Tibial nerve (tissue), 4 donors: ENCODE results near the gene C19orf73.

ENCODE experiments used
- EP300 ChIP-seq, 2 donors: sonication (generic); formaldehyde crosslinking; IDR thresholded peaks; one replicate each; pipeline ENCODE4 v1.6.1; 2017; ENCODE audit warnings: antibody characterized with exemption in 2 of 2, mild to moderate bottlenecking in 1 of 2
- POLR2A ChIP-seq, 2 donors: fragments of 450-650 bp; IDR thresholded peaks; one replicate each; pipeline ENCODE4 v1.6.1; 2017; ENCODE audit warnings: antibody characterized with exemption in 2 of 2, mild to moderate bottlenecking in 2 of 2, moderate library complexity in 2 of 2
- TF ChIP-seq, protein P1 (sequence below), 5 experiments: fragments of 200-600 bp in 3 of 5; fragments of 450-650 bp in 2 of 5; sonication (generic) in 3 of 5; IDR thresholded peaks; one replicate each; pipeline ENCODE4 v1.5.1; 2016 to 2019; ENCODE audit warnings: antibody characterized with exemption in 5 of 5, mild to moderate bottlenecking in 3 of 5, moderate library complexity in 2 of 5

DNA sequence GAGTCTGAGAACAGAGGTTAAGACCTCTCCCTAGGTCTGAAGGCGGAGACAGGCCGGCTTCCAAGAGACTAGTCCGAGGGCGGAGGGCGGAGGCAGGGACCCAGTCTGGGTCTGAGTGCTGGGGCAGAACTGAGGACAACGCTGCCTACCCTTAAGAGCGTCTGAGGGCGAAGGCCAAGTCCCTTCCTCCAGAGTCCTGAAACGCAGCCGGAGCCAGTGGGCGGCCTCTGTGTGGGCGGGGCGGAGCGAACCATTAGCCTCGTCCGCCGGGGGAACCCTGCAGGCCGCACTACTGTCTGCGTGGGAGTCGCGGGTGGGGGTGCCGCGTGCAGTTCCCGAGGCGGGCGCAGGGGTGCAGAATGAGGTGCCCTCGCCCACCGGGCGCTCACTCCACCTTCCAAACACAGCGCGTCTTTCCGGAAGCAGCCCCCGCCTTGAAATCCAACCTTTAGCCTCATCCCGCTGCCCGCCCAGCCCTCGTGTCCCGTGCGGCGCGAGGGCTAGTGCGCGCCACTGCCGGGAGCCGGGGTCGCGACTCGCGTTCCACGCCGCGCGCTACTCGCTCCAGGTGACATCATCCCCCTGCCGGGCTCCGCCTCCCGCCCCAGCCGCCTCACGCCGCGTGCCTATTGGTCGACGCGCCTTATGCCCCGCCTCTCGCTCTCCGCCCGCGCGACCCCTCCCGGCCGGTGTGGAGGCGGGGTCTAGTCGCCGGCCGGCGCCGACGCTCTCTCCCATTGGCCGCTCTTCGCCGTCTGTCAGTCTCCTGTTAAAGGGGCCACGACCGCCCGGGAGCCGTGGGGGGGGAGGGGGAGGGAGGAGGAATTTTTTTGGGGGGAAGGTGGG is at the start of gene C19orf73:
- TF ChIP-seq, protein P1, sequence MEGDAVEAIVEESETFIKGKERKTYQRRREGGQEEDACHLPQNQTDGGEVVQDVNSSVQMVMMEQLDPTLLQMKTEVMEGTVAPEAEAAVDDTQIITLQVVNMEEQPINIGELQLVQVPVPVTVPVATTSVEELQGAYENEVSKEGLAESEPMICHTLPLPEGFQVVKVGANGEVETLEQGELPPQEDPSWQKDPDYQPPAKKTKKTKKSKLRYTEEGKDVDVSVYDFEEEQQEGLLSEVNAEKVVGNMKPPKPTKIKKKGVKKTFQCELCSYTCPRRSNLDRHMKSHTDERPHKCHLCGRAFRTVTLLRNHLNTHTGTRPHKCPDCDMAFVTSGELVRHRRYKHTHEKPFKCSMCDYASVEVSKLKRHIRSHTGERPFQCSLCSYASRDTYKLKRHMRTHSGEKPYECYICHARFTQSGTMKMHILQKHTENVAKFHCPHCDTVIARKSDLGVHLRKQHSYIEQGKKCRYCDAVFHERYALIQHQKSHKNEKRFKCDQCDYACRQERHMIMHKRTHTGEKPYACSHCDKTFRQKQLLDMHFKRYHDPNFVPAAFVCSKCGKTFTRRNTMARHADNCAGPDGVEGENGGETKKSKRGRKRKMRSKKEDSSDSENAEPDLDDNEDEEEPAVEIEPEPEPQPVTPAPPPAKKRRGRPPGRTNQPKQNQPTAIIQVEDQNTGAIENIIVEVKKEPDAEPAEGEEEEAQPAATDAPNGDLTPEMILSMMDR (IDR thresholded peaks at IDR 0.05), result peak in 4 of 5 experiments; percentile 5 to 70 (median 41)
- peak; percentile 21 to 75 for TF ChIP-seq POLR2A (IDR thresholded peaks at IDR 0.05)
- peak; percentile 45 to 89 for TF ChIP-seq EP300 (IDR thresholded peaks at IDR 0.05)
